ENCODE data around the gene GALNT9.
A peak's percentile ranks its signal among the peaks of the same experiment; 100 is the strongest.
"Not testable (repeated sequence)": the region's sequence is repeated elsewhere in the genome, so short reads cannot be mapped to it uniquely, and the experiment has no call there.

Gene GALNT9

DNA sequence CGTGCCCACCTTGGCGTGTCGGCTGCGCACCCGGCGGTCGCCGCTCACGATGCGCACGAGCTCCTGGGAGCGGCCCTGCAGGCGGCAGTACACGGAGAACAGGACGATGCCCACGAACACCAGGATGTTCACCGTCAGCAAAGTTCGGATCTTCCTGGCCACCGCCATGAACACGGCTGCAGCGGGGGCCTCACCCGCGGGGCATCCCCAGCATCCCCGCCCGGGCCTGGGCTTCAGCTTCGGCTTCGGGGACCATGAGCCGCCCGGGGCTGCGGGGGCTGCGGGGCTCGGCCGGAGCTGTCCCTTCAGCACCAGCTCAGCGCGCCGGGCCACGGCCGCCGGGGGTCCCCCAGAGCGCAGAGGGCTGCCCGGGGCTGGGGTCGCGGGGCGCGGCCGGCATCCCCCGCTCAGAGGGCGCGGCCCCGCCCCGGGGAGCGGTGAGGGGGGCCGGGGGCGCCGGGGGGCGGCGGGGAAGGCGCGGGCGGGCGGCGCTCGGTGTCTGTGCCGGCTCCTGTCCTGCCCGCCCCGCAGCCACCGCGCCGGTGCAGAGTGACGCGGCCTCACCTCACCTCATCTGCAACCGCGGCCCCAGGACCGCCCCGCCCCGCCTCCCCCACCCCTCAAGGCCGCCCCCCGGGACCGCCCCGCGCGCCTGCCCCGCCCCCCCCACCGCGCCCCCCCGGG, at the start of gene GALNT9:
Gene GALNT9 (minus strand): TSS at position 554 of the 684 bp plus-strand sequence. CDS start 386 bp downstream, at position 168.
- FAIRE-seq (no peak), DNase-seq (ENCODE audit: extremely low spot score, insufficient read length, low read depth) (no peak)

DNA sequence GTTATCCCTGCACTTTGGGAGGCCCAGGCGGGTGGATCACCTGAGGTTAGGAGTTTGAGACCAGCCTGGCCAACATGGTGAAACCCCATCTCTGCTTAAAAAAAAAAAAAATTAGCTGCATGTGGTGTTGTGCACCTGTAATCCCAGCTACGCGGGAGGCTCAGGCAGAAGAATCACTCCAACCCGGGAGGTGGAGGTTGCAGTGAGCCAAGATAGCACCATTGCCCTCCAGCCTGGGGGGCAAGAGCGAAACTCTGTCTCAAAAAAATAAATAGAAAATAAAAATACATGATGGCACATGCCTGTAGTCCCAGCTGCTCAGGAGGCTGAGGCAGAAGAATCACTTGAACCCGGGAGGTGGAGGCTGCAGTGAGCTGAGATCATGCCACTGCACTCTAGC, 49.7 kb upstream of the GALNT9 start:
- not testable (repeated sequence) for FAIRE-seq; DNase-seq (ENCODE audit: extremely low spot score, insufficient read length, low read depth)

DNA sequence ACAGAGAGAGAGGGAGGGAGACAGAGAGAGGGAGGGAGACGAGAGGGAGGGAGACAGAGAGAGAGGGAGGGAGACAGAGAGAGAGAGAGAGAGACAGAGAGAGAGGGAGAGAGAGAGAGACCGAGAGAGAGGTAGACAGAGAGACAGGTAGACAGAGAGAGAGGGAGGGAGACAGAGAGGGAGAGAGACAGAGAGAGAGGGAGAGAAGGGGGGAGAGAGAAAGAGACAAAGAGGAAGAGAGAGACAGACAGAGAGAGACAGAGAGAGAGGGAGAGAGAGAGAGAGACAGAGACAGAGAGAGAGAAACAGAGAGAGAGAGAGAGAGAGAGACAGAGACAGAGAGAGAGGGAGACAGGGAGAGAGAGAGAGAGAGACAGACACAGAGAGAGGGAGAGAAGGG, 47.8 kb upstream of the GALNT9 start:
- FAIRE-seq: peak; percentile 66
- DNase-seq (ENCODE audit: extremely low spot score, insufficient read length, low read depth): no peak

DNA sequence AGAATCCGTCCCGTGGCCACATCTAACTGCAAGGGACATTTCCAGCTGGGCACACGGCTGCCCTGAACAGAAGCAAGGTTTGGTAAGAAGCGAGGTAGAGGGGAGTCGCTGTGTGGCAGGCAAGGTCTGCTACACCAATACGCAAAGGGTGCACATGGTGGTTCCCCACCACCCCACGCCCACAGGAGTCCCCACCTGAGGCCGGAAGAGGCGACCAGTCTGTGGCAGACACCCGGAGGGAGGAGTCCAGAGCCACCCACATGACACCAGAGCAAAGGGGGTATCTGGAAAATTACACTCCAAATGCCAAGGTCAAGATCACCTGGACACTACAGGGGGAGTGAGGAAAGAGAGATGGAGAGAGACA, 47.1 kb upstream of the GALNT9 start:
- DNase-seq (ENCODE audit: extremely low spot score, insufficient read length, low read depth) (no peak), FAIRE-seq (no peak)

DNA sequence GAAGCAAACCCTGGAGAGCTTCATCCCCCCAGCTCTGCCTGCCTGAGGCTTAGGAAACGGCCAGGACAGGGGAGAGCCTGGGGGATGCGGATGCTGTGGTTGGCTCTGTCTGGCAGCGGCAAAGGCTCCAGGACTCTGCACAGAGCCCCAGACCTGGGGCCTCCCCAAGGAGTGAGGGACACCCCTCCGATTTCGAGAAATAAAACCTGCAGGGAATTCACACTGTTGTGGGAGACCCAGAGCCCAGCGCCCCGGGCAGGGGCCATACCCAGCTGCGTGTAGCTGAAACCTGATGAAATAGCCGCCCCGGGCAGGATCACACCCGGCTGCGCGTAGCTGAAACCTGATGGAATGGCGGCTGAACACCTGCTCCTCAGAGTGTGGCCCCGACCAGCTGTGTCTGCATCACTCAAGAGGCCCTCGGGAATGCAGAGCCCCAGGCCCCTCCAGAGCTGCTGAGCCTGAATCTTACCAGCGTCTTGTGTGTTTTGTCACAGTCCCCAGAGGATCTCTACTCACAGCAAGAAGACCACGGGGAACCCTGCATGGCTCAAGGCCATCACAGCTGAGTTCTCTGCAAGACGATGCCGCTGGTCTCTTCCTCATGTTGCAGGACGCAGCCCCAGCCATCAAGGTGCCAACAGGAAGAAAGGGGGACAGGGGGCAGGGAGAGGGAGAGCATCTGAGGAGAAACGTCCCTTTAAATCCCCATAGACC, 46.5 kb upstream of the GALNT9 start:
- FAIRE-seq (no peak), DNase-seq (ENCODE audit: extremely low spot score, insufficient read length, low read depth) (no peak)

DNA sequence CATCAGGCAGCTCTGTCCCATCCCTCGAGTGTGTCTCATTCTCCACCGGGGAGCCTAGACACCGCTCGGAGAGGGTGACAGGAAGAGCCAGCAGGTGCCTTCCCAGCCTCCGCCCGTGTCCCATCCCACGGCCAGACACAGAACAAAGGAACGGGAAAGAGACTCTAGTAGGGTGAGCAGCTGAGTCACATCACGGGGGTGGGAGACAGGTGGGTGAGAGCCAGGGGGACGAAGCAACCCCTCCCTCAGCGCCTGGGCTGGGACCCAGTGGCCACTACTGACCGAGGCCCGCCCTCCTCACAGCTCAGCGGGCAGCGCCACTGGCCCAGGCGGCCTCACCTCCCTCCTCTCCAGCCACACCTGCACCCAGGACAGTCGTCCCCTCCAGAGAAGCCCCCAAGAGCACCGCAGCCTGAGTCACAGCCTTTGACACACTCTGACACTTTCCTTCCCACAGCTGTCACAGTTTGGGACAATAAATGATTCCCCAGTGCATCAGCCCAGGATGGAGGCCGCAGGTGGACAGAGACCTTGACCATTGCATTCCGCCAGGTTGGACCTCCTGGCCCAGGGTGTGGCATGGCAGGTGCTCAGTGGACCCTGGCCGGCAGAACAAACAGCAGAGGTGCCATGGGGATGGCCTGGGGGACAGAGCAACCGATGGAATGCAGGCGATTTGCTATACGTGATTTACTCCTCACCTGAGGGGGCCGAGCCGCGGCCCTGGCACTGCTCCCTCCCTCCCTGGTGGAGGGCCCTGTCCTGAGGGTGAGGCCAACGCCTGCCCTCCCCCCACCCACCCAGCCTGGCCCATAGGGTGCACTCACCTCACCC, 45.4 kb upstream of the GALNT9 start:
- no peak for FAIRE-seq
- no peak for DNase-seq (ENCODE audit: extremely low spot score, insufficient read length, low read depth)

DNA sequence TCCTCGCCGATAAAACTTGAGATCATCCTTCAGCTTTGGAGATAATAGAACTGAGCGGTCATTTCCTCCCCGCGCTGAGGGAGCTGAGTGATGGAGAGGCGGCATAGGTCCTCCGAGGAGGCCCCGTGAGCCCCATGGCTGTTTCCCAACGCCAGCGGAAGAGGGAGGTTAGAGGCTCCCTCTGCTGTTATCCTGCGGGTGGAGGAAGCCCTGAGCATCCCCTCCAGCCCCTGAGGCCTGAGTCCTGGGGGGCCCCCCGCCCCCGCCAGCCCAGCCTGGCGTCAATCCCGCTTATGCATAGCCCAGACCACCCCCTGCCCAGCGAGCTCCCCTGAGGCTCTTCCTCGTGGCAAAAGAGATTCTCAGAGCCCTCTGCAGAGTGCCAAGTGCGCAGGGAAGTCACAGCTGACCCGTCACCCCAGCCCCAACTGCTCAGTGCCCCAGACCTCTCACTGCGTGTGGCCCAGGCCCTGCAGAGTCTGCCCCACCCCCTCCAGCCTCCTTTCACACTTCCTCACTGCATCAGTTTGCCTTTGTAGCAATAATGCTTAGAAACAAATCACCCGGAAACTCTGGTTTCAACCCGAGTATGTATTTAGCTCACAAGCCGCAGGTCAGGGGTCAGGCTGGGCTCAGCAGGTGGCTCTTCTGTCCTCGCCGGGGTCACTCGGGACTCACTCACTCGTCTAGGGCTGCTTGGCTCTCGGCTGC, 44.7 kb upstream of the GALNT9 start:
- no peak for FAIRE-seq
- no peak for DNase-seq (ENCODE audit: extremely low spot score, insufficient read length, low read depth)

DNA sequence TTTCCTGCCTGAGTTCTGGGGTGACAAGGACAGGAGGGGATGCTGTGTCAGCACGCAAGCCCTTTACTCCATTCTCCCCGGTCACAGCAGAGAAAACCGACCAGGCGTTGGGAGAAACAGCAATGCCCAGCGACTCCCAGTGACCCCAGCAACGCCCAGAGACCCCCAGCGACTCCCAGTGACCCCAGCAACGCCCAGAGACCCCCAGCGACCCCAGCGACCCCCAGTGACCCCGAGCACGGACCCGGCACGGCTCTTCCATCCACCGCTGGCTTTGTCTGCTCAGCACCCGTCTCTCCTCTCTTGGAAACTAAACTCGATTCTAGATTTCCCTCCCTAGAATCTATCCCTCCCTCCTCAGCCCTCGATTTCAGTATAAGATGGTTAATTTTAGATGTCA, 38.5 kb upstream of the GALNT9 start:
- DNase-seq (ENCODE audit: extremely low spot score, insufficient read length, low read depth): no peak
- no peak for FAIRE-seq

DNA sequence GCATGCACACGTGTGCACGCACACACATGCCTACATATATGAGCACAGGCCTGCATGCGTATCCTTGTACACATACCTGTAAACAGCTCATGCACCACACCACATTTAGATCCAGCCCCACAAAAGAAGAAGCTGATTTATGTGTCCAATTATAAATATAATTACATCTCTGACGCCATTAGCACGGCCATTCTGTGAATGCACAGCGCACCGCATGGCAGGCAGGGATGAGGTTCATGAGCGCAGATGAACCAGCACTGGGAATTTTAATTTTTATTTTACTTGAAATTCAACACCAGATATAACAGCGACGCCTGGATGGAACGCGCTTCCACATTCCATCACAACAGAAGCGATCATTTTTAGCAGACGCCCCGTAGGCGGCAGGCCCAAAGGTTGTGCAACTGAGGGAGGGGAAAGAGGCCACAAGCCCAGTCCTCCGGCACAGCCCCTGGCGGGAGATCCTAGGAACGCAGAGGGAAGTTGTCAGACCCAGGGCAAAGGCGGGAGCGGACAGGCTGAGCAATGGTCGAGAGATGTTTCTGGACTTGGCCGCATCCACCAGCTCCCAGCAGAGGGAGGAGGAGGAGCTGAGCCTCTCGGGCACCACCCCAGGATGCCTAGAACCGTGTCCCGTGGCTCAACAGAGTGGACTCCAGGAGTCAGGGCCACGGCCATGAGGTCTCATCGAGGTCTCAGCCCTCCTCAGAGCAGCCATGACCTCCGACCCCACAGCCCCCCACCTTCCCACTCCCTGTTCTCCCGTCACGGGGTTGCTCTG, 37.9 kb upstream of the GALNT9 start:
- FAIRE-seq: no peak
- no peak for DNase-seq (ENCODE audit: extremely low spot score, insufficient read length, low read depth)

DNA sequence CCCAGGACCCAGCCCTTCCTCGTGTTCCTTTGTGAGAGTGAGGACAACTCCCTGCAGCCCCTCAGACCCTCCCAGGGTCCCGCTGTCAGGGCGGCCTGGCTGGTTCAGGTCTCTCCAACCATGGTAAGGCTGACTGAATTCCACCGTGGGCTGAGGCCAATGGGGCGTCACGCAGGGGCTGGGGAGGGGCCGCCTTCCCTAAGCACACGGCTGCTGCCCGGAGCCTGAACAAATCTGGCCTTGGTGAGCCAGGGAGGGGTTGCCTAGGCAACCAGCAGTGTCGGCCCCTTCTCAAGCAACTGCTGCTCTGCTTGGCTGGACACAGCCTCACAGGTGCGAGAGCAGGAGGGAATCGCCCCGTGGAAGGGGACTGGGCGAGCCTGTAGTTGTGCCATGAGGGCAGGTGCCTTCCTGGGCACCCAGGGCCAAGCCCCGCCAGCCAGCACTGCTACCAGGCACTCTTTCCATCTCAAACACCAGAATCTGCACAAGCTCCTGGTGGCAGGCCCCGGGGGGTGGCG, 37.0 kb upstream of the GALNT9 start:
- FAIRE-seq: no peak

DNA sequence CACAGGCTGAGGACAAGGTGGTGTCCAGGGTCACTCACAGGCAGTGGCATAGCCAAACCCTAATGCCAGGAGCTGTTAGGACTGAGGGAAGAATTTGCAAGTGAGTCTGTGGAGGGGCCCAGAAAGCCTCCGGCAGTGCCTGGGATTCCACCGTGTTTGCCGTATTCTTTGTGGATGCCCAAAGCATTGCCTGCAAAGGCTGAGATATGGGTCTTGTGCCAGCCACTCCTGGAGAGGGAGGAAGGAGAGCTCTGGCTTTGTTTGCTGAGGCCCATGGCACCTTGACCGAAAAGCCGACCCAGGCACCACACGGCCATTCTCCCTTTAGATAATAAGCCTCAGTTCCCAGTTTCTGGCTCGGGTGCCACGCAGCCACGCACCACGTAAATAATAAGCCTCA, 35.8 kb upstream of the GALNT9 start:
- DNase-seq (ENCODE audit: extremely low spot score, insufficient read length, low read depth) (no peak), FAIRE-seq (no peak)

More for the DNA sequence above, 37.0 kb upstream of the GALNT9 start:
- no peak for DNase-seq (ENCODE audit: extremely low spot score, insufficient read length, low read depth)

DNA sequence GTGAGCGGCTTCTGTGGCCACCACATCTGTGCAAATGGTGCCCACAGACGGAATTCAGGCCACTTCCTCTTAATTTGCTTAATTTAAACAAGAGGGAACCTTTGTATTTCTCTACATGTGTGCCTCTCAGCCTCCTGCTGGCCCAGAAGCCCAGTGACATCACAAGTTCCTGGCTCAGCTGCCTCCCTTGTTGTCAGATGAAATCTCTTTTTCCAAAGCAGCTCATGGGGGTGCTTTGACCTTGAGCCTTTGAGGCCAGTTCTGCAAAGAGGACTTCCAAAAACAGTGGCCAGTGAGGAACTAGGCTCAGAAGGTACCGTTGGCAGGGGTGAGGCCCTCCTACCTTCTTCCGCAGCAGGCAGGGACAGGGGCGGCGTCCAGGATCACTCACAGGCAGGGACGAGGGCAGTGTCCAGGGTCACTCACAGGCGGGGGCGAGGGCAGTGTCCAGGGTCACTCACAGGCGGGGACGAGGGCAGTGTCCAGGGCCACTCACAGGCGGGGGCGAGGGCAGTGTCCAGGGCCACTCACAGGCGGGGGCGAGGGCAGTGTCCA, 35.0 kb upstream of the GALNT9 start:
- no peak for FAIRE-seq
- DNase-seq (ENCODE audit: extremely low spot score, insufficient read length, low read depth): no peak

DNA sequence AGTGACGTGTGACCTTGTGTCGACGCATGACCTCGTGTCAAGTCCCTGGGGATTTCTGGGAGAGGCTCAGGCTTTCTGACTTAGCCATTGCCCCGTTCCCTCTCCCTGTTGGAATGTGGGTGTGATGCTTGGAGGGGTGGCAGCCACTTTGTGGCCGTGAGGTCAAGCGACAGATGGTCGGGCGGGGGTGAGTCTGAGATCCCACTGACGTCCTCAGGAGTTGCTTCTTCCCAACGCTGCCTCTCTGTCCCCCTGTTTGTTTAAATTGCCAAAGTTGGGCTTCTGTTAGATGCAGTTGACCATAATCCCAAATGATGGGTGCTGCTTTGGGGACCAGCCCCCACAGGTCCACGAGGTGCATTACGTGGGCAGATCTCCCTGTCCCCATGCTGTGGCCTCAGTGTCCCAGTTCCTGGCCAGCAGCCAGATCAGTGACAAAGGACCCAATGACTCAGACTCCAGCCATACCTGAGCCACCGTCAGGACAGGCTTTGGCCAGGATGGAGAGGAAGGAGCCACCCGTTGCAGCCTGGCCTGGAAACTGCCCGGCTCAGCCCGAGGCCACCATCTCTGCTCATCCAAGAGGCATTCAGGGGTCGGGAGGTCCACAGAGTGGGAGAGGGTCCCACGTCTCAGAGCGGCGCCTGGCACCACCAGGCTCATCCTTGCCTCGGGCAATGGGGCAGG, 34.4 kb upstream of the GALNT9 start:
- DNase-seq (ENCODE audit: extremely low spot score, insufficient read length, low read depth): no peak
- FAIRE-seq: no peak

DNA sequence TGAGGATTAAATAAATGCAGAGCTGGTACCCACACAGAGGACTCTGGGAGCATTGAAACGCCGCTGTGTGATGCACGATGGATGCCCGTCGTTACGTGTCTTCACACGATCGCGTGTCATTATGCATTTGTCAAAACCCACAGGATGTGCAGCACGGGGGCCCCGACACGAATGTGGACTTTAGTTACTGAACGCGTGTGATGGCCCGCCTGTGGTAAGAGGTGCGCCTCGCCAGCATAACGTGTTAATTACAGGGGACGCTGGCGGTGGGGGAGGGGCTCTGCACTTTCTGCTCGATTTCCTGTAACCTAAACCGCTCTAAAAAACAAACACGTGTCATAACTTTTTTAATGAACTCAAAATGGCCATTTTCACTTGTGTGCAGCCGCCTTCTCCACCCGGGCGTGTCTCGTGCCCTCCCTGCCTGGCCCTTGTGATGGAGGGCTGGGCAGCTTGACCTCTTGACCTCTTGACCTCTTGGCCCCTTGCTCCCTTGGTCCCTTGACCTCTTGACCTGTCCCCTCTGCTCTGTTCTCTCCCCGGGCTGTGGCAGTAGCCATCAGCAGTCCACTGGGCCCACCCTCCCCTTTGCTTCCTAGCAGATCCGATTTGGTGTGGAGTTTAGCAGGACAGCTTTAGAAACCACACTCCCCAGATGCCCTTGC, 33.7 kb upstream of the GALNT9 start:
- DNase-seq (ENCODE audit: extremely low spot score, insufficient read length, low read depth): no peak
- FAIRE-seq: no peak

DNA sequence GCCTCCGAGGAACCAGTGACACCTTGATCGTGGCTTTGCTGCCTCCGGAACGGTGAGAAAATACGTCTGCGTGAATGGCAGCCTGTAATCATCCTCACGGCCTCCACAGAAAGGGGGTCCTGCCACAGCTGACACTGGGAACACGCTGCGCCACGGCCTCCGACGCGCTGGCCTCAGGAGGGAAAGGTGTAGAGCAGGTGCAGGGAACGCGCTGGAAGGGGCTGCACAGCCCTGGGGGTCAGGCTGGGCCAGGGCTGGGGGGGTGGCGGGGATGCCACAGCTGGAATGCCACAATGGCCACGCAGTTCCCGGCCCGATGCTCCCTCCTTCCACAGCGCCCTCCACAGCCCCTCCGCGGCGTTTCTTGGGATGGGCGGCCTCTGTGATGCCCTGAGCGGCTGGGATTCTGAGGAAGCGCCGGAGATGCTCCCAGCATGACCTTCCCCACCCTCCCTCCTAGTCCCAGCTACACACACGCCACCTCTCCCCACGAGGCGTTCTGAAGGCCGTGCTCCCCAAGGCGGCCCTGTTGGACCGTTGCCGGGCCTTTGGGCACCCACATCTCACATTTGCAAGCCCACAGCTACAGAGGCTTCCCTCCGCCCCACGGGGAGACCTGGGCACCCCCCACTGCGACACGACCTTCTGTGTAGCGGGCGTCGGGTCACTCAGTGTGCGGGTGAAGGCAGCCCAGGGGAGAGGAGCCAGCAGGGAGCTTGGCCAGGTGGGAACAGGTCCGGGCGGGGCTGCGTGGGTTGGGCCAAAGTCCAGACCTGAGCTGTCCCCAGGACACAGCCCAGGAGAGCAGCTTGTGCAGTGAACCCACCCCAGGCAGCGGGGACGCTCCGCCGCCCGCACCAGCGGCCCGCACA, 31.8 kb upstream of the GALNT9 start:
- FAIRE-seq: no peak
- DNase-seq (ENCODE audit: extremely low spot score, insufficient read length, low read depth): no peak

DNA sequence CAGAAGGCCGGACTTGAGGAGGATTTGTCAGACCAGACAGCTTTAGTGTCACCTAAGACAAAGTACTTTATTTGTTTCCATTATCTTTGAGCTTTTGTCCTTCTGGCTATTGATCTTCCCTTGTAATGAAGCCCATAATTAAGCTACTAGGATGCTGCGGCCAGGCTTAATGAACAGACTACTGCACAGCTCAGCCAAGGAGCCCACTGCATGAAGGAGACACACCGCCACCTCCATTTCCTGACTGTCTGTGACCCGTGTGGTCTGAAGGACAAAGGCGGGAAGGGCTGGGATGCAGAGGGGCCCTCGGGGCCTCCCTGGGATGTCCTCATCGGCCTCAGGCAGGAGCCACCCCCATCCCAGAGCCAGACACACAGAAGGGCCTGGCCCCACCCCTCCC, 31.0 kb upstream of the GALNT9 start:
- DNase-seq (ENCODE audit: extremely low spot score, insufficient read length, low read depth) (no peak), FAIRE-seq (no peak)

DNA sequence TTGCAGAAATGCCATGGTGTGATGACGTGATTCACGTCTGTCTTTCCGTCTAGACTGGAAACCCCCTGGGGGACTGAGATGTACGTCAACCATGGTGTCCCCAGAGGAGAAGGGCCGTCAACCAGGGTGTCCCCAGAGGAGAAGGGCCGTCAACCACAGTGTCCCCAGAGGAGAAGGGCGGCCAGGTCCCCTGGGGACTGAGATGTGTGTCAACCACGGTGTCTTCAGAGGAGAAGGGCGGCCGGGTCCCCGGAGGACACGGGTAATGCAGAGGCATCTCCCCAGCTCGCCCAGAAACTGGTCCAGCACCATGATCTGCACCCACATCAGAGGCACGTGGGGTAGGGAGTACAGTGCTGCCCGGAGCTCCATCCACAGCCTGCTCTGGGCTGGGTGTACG, 30.6 kb upstream of the GALNT9 start:
- FAIRE-seq: no peak

More for the DNA sequence above, 30.6 kb upstream of the GALNT9 start:
- DNase-seq (ENCODE audit: extremely low spot score, insufficient read length, low read depth): no peak
